Transverse colon (tissue), 4 donors: ENCODE data around the gene NTF3. TPM values are rescaled to one million over a fixed set of nuclear protein-coding genes. Genes with fewer than 3 reads are reported as not detected.

Experiments used
- DNase-seq: peaks from one replicate; pipeline ENCODE4 v3.0.0-alpha.2; 2019
- H3K27ac ChIP-seq, 4 donors: fragments of 200-600 bp; sonication (generic); 2 replicates each; pipeline ENCODE4 v1.5.1; 2016 to 2018; ENCODE audit warnings: inconsistent platforms in 4 of 4
- H3K27me3 ChIP-seq: fragments of 200-600 bp; sonication (generic); 2 replicates; pipeline ENCODE4 v1.5.1; 2017; ENCODE audit warnings: inconsistent platforms
- H3K36me3 ChIP-seq, 4 donors: fragments of 200-600 bp; sonication (generic); 2 replicates each; pipeline ENCODE4 v1.5.1; 2017 to 2019; ENCODE audit warnings: inconsistent platforms in 4 of 4
- H3K4me1 ChIP-seq, 4 donors: fragments of 200-600 bp; sonication (generic); 2 replicates each; pipeline ENCODE4 v1.5.1; 2017 to 2020; ENCODE audit warnings: inconsistent platforms in 4 of 4
- H3K4me3 ChIP-seq, 4 donors: fragments of 200-600 bp; sonication (generic); 1 replicate in 1 of 4; 2 replicates in 3 of 4; pipeline versions ENCODE4 v1.5.1 to v1.6.1; 2017 to 2019; ENCODE audit warnings: inconsistent platforms in 4 of 4
- H3K9me3 ChIP-seq, 2 donors: fragments of 200-600 bp; sonication (generic); 2 replicates each; pipeline ENCODE4 v1.5.1; 2017 to 2019; ENCODE audit warnings: inconsistent platforms in 2 of 2
- CTCF ChIP-seq, 5 experiments: fragments of 200-600 bp in 3 of 5; fragments of 450-650 bp in 2 of 5; sonication (generic) in 3 of 5; IDR thresholded peaks; 1 replicate in 2 of 5; 2 replicates in 3 of 5; pipeline ENCODE4 v1.5.1; 2016 to 2017; ENCODE audit warnings: antibody characterized with exemption in 5 of 5, inconsistent platforms in 3 of 5, mild to moderate bottlenecking in 2 of 5, moderate library complexity in 1 of 5
- EP300 ChIP-seq: sonication (generic); formaldehyde crosslinking; IDR thresholded peaks from one replicate; pipeline ENCODE4 v1.6.1; 2017; ENCODE audit warnings: antibody characterized with exemption, low read depth
- POLR2A ChIP-seq: fragments of 450-650 bp; IDR thresholded peaks from one replicate; pipeline ENCODE4 v1.6.1; 2016; ENCODE audit warnings: antibody characterized with exemption, mild to moderate bottlenecking, moderate library complexity
- POLR2AphosphoS5 ChIP-seq, 3 donors: sonication (generic); formaldehyde crosslinking; IDR thresholded peaks; one replicate each; pipeline ENCODE4 v1.6.1; 2016; ENCODE audit warnings: antibody characterized with exemption in 3 of 3
- WGBS, 2 donors: methylation state at CpG; one replicate each; pipeline ENCODE4 v1.1.5; 2018; ENCODE audit warnings: low coverage in 1 of 2; 5-methylcytosine and 5-hydroxymethylcytosine counted together
- in situ Hi-C, 4 donors: fragments of 200-750 bp; cut with MboI; loops; one replicate each; pipeline versions ENCODE4 v1.15.0 to v1.15.1; 2017; ENCODE audit warnings: low sequenced_read_pairs in 3 of 4, low pct_ligation_motif_present in 1 of 4, low pct_unique_long_range_greater_than_20kb in 1 of 4
- intact Hi-C: fragments of 100-400 bp; cut with DNase I; formaldehyde crosslinking; loops from one replicate; pipeline ENCODE4 v1.15.1; 2023; ENCODE audit warnings: low total_unique reads
- total RNA-seq, 4 donors: library from RNA; depleted of rRNA; stranded (reverse); fragments of >200 nt; gene quantifications; one replicate each; pipeline ENCODE4 v1.1.0, GENCODE V29; 2016

The NTF3 gene
- total RNA-seq, 4 donors from 2014 or later: 0.68 TPM; not detected in 3

GRCh38 chr12:5391653-5392052 lies 40.3 kb upstream of the NTF3 start:
- 35 to 52% methylated on average over 2 of the region's 2 CpGs for WGBS, 2 donors
- H3K27ac ChIP-seq: no peak overlapping the region
- H3K36me3 ChIP-seq: no peaks in the 10 kb centered on the region
- H3K9me3 ChIP-seq: no peaks in the 10 kb centered on the region
- intact Hi-C loops: no loop called here
- H3K27me3 ChIP-seq: no peaks in the 10 kb centered on the region
- TF ChIP-seq EP300 (no peak), POLR2AphosphoS5 (IDR thresholded peaks at IDR 0.05) (no peak), CTCF (IDR thresholded peaks at IDR 0.05) (no peak), POLR2A (no peak)
- H3K4me1 ChIP-seq: peaks cover 0 to 7% (median 5%) of the 10 kb centered on the region in 4 donors
- DNase-seq: no peak
- in situ Hi-C loops: no loop called here
- no peak overlapping the region for H3K4me3 ChIP-seq

DNA sequence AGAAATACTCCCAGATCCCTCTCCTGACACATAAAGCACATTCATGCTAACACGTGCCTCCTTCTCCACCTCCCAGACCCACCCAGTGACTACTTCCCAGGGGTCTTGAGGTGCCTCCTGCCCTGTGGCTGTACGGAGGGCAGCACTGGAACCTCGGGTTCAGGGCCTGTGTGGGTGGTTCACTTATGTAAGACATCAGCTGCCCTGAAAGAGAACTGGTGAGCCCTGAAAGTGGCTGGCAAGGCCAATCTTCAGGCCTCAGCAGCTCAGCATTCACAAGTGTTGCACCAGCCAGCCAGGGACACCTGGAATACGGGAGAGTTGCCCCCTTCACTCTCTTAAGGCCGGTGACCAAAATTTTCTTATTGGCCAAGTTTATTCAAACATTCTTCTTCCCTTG lies 38.9 kb upstream of the NTF3 start:
- TF ChIP-seq EP300: no peak
- TF ChIP-seq CTCF (IDR thresholded peaks at IDR 0.05): no peak
- no peak for TF ChIP-seq POLR2AphosphoS5 (IDR thresholded peaks at IDR 0.05)
- no peak for TF ChIP-seq POLR2A
- Histone ChIP-seq H3K9me3 (no peaks in the 10 kb centered on the region), H3K27ac (no peak overlapping the region), H3K27me3 (no peaks in the 10 kb centered on the region), H3K4me3 (no peak overlapping the region), H3K36me3 (no peaks in the 10 kb centered on the region), H3K4me1 (peaks cover 0 to 7% (median 5%) of the 10 kb centered on the region in 4 donors)
- intact Hi-C loops (no loop called here), in situ Hi-C loops (no loop called here)
- no peak for DNase-seq
- WGBS, 2 donors: 85 to 100% methylated on average over 2 to 5 of the region's 5 CpGs

DNA sequence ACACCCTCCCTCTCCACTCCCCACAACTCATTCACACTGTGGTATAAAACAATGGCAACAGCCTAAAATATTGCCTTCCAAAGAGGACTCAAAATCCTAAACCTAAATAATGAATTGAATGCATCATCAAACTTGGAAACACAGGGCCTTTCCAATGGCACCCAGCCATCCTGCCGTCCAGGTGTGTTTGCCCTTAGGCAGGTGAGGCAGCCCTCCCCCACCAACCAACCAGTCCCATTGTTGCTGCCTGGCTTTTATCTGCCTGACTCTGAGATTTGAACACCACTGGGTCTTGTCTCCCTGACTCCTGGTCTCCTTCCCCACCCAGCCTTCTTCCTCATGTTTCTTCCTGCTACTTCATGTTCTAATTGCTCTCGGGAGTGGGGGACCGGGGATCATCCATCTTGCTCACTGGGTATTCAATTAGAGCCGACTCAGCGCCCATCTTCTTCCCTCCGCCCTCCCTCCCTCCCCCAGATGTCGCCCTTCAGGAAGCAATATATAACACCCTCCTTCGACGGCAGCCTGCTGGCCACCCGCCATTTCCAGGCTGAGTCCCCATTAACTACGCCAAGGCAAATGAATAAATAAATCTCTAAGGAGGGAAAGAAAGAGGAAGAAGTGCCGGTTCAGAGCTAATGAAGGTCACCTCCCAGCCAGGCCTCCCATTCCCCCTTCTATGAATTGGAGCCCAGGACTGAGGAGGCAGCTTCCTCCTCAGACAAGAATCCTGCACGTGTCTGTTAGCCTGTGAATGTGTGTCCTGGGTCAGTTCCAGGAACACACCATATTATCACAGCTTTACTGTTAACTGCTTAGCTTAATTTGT lies 36.3 kb upstream of the NTF3 start:
- Histone ChIP-seq H3K4me1 (peaks cover 0 to 7% (median 5%) of the 10 kb centered on the region in 4 donors), H3K27ac (no peak overlapping the region), H3K27me3 (no peaks in the 10 kb centered on the region), H3K36me3 (no peaks in the 10 kb centered on the region), H3K9me3 (no peaks in the 10 kb centered on the region), H3K4me3 (no peak overlapping the region)
- in situ Hi-C loops: no loop called here
- no peak for DNase-seq
- intact Hi-C loops: no loop called here
- TF ChIP-seq EP300 (no peak), POLR2A (no peak)
- WGBS, 2 donors: 9 to 11% methylated on average over 8 to 13 of the region's 13 CpGs

DNA sequence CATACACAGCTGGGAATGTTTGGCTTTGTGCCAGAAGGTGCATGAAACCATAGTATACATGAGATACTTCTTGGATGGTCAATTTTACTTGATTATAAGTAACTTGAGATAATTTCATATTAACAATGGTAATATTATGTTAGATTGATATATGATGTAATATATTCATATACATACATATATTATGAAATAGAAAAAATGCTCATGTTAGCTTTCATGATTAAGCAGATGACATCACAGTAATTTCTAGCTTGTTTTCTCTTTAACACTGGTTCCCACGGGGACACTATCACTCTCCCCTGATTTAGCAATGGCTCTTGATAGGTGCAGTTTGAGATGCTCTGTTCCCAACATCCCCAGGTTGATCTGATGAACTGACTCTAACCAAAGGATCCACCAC lies 35.4 kb upstream of the NTF3 start:
- intact Hi-C loops: no loop called here
- no peak overlapping the region for H3K4me3 ChIP-seq
- in situ Hi-C loops: no loop called here
- no peaks in the 10 kb centered on the region for H3K27me3 ChIP-seq
- H3K9me3 ChIP-seq: no peaks in the 10 kb centered on the region
- H3K27ac ChIP-seq: no peak overlapping the region
- H3K4me1 ChIP-seq: peaks cover 0 to 7% (median 5%) of the 10 kb centered on the region in 4 donors
- DNase-seq: no peak
- H3K36me3 ChIP-seq: no peaks in the 10 kb centered on the region
- no peak for TF ChIP-seq CTCF (IDR thresholded peaks at IDR 0.05)
- TF ChIP-seq EP300: no peak
- TF ChIP-seq POLR2AphosphoS5 (IDR thresholded peaks at IDR 0.05): no peak
- no peak for TF ChIP-seq POLR2A
- 75 to 82% methylated on average over 1 of the region's 1 CpG for WGBS, 2 donors

- DNase-seq: no peak
- Histone ChIP-seq H3K27ac (no peak overlapping the region), H3K4me1 (peaks cover 0 to 7% (median 5%) of the 10 kb centered on the region in 4 donors), H3K9me3 (no peaks in the 10 kb centered on the region), H3K36me3 (no peaks in the 10 kb centered on the region), H3K4me3 (no peak overlapping the region), H3K27me3 (no peaks in the 10 kb centered on the region)
- 86 to 100% methylated on average over 2 of the region's 2 CpGs for WGBS, 2 donors
- intact Hi-C loops (no loop called here), in situ Hi-C loops (no loop called here)
- no peak for TF ChIP-seq POLR2AphosphoS5 (IDR thresholded peaks at IDR 0.05)
- no peak for TF ChIP-seq CTCF (IDR thresholded peaks at IDR 0.05)
- TF ChIP-seq POLR2A: no peak
- no peak for TF ChIP-seq EP300
These were observed 32.6 kb upstream of the NTF3 start for GRCh38 chr12:5399266-5399665.
